ENCODE data around the gene SPDYC.
"Not testable (repeated sequence)": the region's sequence is repeated elsewhere in the genome, so short reads cannot be mapped to it uniquely, and the experiment has no call there.

Gene SPDYC

GRCh38 chr11:65174571-65175010, 4.6 kb downstream of the SPDYC start:
- DNase-seq, result not testable (repeated sequence)

GRCh38 chr11:65180877-65181568, 11.0 kb downstream of the SPDYC start:
- peak; percentile 70 for DNase-seq

- DNase-seq, result peak; percentile 67
Measured at GRCh38 chr11:65181569-65182257, 11.7 kb downstream of the SPDYC start, which contains the start of gene CAPN1. TSS of gene CAPN1 (plus strand) at chr11:65181928. CDS start at chr11:65182702, 774 bp downstream.

- DNase-seq, result no peak
Measured at GRCh38 chr11:65182258-65183170, 12.5 kb downstream of the SPDYC start.

DNA sequence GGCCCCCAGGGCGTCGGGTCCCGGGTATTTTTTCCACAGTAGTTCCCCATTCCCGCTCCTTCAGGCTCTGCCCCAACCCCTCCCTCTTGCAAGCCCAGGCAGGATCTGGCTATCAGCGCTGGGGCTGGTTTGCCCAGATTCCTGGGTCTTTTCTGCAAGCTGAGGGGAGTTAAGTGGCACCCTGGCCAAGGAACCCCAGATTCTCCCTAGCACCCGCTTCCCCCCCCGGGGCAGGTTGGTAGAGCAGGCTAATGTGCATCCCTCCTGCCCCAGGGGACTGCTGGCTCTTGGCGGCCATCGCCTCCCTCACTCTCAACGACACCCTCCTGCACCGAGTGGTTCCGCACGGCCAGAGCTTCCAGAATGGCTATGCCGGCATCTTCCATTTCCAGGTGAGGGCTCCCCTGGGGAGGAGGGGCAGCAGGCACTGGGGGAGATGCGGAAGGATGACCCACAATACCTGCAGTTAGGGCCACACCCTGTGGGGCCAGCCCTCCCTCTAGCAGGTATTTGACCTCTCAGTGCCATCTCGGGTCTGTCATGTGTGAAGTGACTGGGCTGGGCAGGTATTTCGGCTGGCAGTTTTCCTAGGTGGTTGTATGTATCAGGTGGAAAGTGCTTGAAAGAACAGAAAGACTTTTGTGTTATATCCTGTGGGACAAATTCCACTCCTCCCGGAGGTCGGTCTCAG, 13.3 kb downstream of the SPDYC start:
- DNase-seq, result no peak

- no peak for DNase-seq
Measured at GRCh38 chr11:65184146-65184545, 14.1 kb downstream of the SPDYC start.

GRCh38 chr11:65185171-65185570, 15.1 kb downstream of the SPDYC start:
- no peak for DNase-seq

DNA sequence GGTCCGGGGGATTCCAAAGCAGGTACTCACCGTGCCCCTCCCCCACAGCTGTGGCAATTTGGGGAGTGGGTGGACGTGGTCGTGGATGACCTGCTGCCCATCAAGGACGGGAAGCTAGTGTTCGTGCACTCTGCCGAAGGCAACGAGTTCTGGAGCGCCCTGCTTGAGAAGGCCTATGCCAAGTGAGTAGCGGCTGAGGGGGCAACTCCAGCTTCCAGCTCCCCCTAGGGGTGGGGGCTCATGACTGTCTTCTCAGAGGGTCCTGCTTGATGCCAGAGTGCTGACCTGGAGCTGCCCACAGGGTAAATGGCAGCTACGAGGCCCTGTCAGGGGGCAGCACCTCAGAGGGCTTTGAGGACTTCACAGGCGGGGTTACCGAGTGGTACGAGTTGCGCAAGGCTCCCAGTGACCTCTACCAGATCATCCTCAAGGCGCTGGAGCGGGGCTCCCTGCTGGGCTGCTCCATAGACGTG, 15.9 kb downstream of the SPDYC start:
- DNase-seq, result no peak

DNA sequence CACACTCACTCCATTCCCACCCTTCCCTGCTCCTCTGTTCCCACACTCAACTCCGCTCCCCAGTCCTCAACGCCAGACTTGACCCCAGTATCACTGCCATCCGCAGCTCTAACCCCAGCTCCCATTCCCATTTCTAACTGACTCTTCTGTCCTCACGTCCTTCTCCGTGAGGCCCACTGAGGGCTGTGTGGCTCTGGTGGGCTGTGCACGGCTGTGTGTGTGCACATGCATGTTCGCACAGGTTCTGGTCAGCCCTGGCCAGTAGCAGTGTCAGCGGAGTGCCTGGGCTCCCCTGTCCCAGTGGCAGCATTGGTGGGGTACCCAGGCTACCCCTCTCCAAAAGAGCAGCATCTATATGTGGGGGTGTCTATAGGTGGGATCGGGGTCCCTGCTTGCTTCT, 16.7 kb downstream of the SPDYC start:
- DNase-seq, result no peak

DNA sequence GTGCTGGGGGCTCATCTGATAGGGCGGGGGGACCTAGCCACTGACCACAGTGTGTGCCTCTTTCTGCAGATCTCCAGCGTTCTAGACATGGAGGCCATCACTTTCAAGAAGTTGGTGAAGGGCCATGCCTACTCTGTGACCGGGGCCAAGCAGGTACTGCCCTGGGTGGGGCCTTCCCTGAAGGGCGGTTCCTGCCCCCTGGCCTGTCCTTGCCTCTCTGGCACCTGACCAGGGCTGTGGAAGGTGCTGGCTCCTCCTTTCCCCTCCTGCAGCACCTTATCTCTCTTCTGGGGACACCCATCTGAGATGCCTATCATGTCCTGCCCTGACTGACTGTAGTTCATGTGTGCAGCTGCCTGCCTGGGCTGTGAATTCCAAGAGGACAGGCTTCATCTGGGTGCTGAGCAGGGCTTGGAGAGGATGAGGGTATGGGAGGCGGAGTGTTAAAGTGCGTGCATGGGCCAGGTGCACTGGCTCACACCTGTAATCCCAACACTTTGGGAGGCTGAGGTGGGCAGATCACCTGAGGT, 17.2 kb downstream of the SPDYC start:
- no peak for DNase-seq

- DNase-seq, result no peak
Measured at GRCh38 chr11:65187971-65188461, 18.0 kb downstream of the SPDYC start.

DNA sequence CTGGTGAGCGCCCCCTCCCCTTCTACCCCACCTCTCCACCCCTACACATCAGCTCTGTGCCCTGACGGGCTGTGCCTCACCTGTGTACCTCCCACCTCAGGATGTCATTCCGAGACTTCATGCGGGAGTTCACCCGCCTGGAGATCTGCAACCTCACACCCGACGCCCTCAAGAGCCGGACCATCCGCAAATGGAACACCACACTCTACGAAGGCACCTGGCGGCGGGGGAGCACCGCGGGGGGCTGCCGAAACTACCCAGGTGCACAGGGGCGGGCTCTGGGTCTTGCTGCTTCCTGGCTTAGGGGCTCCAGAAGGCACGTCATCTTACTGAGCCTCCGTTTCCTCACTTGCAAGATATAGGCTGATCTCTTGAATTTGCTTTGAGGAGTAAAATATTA, 18.5 kb downstream of the SPDYC start:
- no peak for DNase-seq

DNA sequence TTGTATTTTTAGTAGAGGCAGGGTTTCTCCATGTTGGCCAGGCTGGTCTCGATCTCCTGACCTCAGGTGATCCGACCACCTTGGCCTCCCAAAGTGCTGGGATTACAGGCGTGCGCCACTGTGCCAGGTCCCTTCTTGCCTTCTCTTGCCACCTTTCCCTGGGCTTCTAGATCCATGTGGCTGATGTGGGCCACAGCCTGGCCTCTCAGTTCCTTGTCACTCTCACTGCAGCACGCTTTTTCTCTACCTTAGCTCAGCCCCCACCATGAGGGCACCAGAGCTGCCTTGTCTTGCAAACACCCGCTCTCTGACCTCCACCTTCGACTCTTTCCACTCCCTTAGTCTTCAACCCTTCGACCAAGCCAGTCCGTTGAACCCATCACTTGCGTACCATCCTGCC, 19.2 kb downstream of the SPDYC start:
- DNase-seq, result no peak

DNA sequence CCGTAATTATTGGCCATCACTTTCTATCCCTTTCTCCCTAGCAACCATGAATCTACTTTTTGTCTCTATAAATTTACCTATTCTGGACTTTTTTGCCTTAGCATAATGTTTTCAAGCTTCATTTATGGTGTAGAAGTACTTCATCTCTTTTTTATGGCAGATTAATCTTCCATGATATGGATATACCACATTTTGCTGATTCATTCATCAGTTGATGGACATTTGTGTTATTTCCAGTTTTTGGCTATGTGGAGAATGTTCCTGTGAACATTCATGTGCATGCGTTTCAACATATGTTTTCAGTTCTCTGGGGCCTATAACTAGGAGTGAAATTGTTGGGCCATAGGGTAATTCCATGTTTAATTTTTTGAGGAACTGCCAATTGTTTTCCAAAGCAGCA, 24.5 kb downstream of the SPDYC start:
- DNase-seq, result no peak

GRCh38 chr11:65204143-65204542, 34.1 kb downstream of the SPDYC start:
- DNase-seq, result no peak

GRCh38 chr11:65204646-65205601, 34.9 kb downstream of the SPDYC start:
- peak; percentile 65 for DNase-seq

- no peak for DNase-seq
Measured at GRCh38 chr11:65205602-65205967, 35.6 kb downstream of the SPDYC start.

- no peak for DNase-seq
Measured at GRCh38 chr11:65206441-65206841, 36.4 kb downstream of the SPDYC start.

- no peak for DNase-seq
Measured at GRCh38 chr11:65206901-65207300, 36.9 kb downstream of the SPDYC start.

- DNase-seq, result no peak
Measured at GRCh38 chr11:65207918-65208784, 38.1 kb downstream of the SPDYC start.

Data from activated T-cell treated with anti-CD3 and anti-CD28 coated beads, Interleukin-2, amount 50 U/mL, for 1 hour (primary cell).